ENCODE measurements around the gene DUS1L. TPM values are rescaled to one million over a fixed set of nuclear protein-coding genes. Genes with fewer than 3 reads are reported as not detected.

DUS1L gene
- polyA plus RNA-seq, 1 donor (not counting 4 experiments of a cell fraction or from before 2014, with no cell fraction given): 49.1 TPM

GRCh38 chr17:82058230-82058854 is 7.3 kb downstream of the DUS1L start:
- H3K36me3 ChIP-seq (ENCODE audit: control insufficient read depth in 2 of 2, extremely low read depth in 1 of 2, insufficient read depth in 2 of 2, low read length in 2 of 2): peaks cover 32 to 46% of the 10 kb centered on the region in 2 experiments
- H3K4me2 ChIP-seq (ENCODE audit: control insufficient read depth, extremely low read depth, insufficient read depth, low read depth, low read length): no peak overlapping the region
- no peaks in the 10 kb centered on the region for H3K27me3 ChIP-seq (ENCODE audit: control insufficient read depth, extremely low read depth, insufficient read depth, low read length)
- H4K20me1 ChIP-seq (ENCODE audit: control insufficient read depth, extremely low read depth, insufficient read depth, low read length): peaks cover 3% of the 10 kb centered on the region
- no peak overlapping the region for H3K9ac ChIP-seq (ENCODE audit: control insufficient read depth, extremely low read depth, insufficient read depth, low read length)
- peaks cover 8% of the 10 kb centered on the region for H3K79me2 ChIP-seq (ENCODE audit: control insufficient read depth, insufficient read depth, low read length)
- no peaks in the 10 kb centered on the region for H3K9me3 ChIP-seq (ENCODE audit: control insufficient read depth, low read depth, low read length)
- H3K27ac ChIP-seq (ENCODE audit: control insufficient read depth, insufficient read depth, low read length): no peak overlapping the region
- dilution Hi-C loops (cut with MboI; ENCODE audit: extremely low pct_ligation_motif_present, low sequenced_read_pairs): no loop called here
- no peak overlapping the region for H3K4me3 ChIP-seq (ENCODE audit: control insufficient read depth in 2 of 3, extremely low read depth in 1 of 3, insufficient read depth in 2 of 3, low read depth in 1 of 3, low read length in 3 of 3)
- no peak for TF ChIP-seq CTCF (optimal IDR thresholded peaks at IDR 0.05 in 1 of 3, IDR thresholded peaks at IDR 0.05 in 1 of 3, conservative IDR thresholded peaks at IDR 0.05 in 1 of 3; ENCODE audit: extremely low read depth in 1 of 3, insufficient read depth in 2 of 3, low read length in 3 of 3)
- no peak for TF ChIP-seq EZH2 (IDR thresholded peaks at IDR 0.05; ENCODE audit: low read length)
- DNase-seq (ENCODE audit: low read depth, low spot score) (no peak), FAIRE-seq (no peak)
- no peak overlapping the region for H2AFZ ChIP-seq (ENCODE audit: control insufficient read depth, low read length)
- H3K9me1 ChIP-seq (ENCODE audit: control insufficient read depth, extremely low read depth, insufficient read depth, low read length): no peaks in the 10 kb centered on the region
- no peaks in the 10 kb centered on the region for H3K4me1 ChIP-seq (ENCODE audit: control insufficient read depth, extremely low read depth, insufficient read depth, low read length)

DNA sequence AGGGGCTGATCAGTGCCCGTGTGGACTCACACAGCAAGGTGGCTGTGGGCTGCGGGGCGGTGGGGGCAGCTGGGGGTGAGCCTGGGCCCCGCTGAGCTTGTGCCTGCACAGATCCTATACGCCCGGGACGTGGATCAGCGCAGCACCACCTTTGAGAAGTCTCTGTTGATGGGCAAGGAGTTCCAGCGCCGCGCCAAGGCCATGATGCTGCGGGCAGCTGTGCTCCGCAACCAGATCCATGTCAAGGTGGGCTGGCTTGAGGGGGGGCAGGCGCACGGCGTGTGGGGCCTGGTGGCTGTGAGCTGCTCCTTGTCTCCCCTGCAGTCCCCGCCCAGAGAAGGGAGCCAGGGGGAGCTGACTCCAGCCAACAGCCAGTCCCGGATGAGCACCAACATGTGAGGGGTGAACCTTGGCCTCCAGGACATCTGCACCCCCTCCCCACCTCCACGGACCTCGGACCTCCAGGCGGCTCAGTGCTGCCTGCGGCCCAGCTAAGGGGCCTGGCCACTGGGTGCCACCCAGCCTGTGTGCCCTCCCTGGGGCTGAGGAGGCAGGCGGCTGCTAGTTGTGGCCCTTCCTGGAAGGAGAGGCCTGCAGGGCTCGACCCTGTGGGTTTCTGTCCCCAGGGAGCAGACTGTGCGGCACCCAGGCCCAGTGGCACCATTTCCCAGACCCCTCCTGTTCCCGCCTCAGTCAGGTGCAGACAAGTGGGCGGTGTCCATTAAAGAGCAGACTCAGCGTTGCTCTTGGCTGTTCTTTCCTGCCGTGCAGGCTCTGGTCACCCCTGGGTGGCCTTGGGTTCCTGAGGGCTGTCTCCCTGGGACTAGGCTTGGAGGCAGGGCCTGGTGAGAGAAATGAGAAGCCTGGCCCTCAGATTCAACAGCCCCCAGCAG is 8.6 kb downstream of the DUS1L start:
- no peak for FAIRE-seq
- Histone ChIP-seq H3K4me3 (ENCODE audit: control insufficient read depth in 2 of 3, extremely low read depth in 1 of 3, insufficient read depth in 2 of 3, low read depth in 1 of 3, low read length in 3 of 3) (no peak overlapping the region), H4K20me1 (ENCODE audit: control insufficient read depth, extremely low read depth, insufficient read depth, low read length) (no peaks in the 10 kb centered on the region), H3K27ac (ENCODE audit: control insufficient read depth, insufficient read depth, low read length) (no peak overlapping the region), H3K9me3 (ENCODE audit: control insufficient read depth, low read depth, low read length) (no peaks in the 10 kb centered on the region), H3K4me1 (ENCODE audit: control insufficient read depth, extremely low read depth, insufficient read depth, low read length) (peaks cover 6% of the 10 kb centered on the region), H3K36me3 (ENCODE audit: control insufficient read depth in 2 of 2, extremely low read depth in 1 of 2, insufficient read depth in 2 of 2, low read length in 2 of 2) (peaks cover 30 to 46% of the 10 kb centered on the region in 2 experiments), H3K79me2 (ENCODE audit: control insufficient read depth, insufficient read depth, low read length) (peaks cover 20% of the 10 kb centered on the region), H3K4me2 (ENCODE audit: control insufficient read depth, extremely low read depth, insufficient read depth, low read depth, low read length) (no peak overlapping the region), H3K27me3 (ENCODE audit: control insufficient read depth, extremely low read depth, insufficient read depth, low read length) (no peaks in the 10 kb centered on the region), H3K9ac (ENCODE audit: control insufficient read depth, extremely low read depth, insufficient read depth, low read length) (no peak overlapping the region), H2AFZ (ENCODE audit: control insufficient read depth, low read length) (no peak overlapping the region), H3K9me1 (ENCODE audit: control insufficient read depth, extremely low read depth, insufficient read depth, low read length) (no peaks in the 10 kb centered on the region)
- TF ChIP-seq CTCF (optimal IDR thresholded peaks at IDR 0.05 in 1 of 3, IDR thresholded peaks at IDR 0.05 in 1 of 3, conservative IDR thresholded peaks at IDR 0.05 in 1 of 3; ENCODE audit: extremely low read depth in 1 of 3, insufficient read depth in 2 of 3, low read length in 3 of 3) (no peak), EZH2 (IDR thresholded peaks at IDR 0.05; ENCODE audit: low read length) (no peak)
- DNase-seq (ENCODE audit: low read depth, low spot score): no peak
- dilution Hi-C loops (cut with MboI; ENCODE audit: extremely low pct_ligation_motif_present, low sequenced_read_pairs): no loop called here

All from keratinocyte (primary cell).